ENCODE data around the gene ARID1B.

The ARID1B gene

DNA sequence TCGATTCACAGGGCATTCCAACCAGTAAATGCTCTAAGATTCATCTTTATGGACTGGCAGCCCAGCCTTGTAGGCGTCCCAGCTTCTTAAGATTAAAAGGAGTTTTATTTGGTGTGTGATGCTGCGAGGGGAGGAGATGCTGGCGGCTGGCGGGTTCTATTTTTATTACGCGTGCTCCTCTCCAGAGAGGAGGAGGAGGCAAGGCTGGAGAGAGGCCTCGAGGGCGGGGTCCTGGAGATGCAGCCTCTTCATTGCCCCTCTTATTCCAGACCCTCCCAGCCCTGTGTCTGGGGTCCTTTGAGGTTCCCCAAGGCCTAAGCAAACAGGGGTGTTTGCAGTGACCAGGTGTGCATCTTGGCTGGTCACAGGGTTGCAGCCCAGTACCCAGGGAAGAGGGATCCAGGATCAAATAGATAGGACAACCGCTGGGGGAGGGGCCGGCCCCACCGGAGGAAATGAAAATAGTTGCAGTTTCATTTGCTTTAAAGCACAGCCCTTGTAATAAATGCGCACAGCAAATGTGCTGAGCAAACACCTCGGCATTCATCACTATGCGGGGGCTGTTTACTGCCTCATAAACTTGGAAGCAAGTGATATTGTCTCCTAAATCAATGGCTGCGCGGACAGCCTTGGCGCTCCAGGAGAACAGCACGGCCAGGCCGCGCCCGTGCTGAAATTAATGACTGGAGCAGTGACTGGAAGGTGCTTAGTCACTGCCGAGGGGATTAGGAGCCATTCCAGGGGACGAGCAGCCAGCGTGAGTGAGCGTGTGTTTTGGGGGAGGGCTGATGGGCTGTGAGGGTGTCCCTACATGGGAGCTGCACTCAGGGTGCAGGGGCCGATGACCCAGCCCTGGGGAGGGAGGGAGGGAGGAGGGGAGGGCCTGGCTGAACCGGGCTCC is 463.1 kb downstream of the ARID1B start:
- TF ChIP-seq, protein P1, sequence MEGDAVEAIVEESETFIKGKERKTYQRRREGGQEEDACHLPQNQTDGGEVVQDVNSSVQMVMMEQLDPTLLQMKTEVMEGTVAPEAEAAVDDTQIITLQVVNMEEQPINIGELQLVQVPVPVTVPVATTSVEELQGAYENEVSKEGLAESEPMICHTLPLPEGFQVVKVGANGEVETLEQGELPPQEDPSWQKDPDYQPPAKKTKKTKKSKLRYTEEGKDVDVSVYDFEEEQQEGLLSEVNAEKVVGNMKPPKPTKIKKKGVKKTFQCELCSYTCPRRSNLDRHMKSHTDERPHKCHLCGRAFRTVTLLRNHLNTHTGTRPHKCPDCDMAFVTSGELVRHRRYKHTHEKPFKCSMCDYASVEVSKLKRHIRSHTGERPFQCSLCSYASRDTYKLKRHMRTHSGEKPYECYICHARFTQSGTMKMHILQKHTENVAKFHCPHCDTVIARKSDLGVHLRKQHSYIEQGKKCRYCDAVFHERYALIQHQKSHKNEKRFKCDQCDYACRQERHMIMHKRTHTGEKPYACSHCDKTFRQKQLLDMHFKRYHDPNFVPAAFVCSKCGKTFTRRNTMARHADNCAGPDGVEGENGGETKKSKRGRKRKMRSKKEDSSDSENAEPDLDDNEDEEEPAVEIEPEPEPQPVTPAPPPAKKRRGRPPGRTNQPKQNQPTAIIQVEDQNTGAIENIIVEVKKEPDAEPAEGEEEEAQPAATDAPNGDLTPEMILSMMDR (IDR thresholded peaks at IDR 0.05; ENCODE audit: borderline replicate concordance, control extremely low read depth, extremely low read depth, insufficient read depth, missing control alignments) = no peak
- in situ Hi-C loops (cut with MboI; ENCODE audit: low sequenced_read_pairs, unreplicated experiment) = no loop called here
- no peak for DNase-seq (ENCODE audit: low spot score)

DNA sequence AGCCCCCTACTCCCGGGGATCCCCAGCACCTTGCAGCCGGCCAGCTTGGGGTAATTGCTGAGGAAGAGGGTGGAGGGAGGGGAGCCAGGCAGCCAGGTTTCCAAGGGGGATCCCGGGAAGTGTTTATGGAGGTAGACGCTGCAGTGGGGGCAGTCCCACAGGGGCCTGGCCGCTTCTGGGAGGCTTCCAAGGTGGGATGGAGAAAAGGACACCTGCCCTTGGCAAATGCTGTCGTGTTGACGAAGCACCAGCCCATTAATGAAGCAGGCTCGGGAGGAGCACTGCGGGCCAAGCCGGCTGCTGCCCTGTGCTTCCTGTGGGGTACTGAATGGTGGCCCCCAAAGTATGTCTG is 463.8 kb downstream of the ARID1B start:
- no peak for DNase-seq (ENCODE audit: low spot score)
- TF ChIP-seq, protein P1 (IDR thresholded peaks at IDR 0.05; ENCODE audit: borderline replicate concordance, control extremely low read depth, extremely low read depth, insufficient read depth, missing control alignments) = no peak
- in situ Hi-C loops (cut with MboI; ENCODE audit: low sequenced_read_pairs, unreplicated experiment) = no loop called here

DNA sequence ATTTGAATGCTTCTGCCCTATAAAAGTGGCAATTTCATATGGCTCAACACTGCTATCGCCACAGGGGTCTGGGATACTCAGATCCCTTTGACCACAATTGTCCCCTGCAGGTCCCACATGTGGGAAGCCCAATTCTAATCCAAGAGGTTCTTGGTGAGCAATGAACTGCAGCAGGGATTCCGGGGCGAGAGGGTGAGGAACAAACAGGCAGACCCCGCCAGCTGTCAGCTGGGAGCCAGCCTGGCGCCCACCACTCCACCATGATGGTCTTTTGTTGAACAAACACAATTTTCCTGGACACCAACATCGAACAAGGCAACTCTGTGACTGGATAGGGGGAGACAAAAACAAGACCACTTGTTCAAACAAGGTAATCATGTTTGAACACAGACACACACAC is 465.6 kb downstream of the ARID1B start:
- in situ Hi-C loops (cut with MboI; ENCODE audit: low sequenced_read_pairs, unreplicated experiment) = no loop called here
- TF ChIP-seq, protein P1 (IDR thresholded peaks at IDR 0.05; ENCODE audit: borderline replicate concordance, control extremely low read depth, extremely low read depth, insufficient read depth, missing control alignments) = no peak
- no peak for DNase-seq (ENCODE audit: low spot score)

DNA sequence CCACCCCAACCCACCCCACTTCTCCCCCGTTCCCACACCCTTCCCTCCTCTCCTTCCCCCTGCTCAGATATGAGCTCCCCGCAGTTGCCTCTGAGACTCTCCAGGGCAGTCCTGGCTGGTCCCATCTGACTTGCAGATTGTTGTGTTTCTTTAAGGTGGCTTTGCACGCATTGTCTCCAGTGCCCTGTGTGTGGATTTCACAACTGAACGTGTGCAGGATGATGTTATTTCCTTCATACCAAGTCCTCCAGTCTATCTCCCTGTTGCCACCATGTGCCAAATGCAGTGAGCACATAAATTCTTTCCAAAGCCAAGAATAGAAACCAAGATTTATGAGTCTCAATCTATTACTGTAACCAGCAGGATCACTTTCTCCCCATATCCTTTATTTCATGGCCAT is 467.0 kb downstream of the ARID1B start:
- DNase-seq (ENCODE audit: low spot score) = no peak
- TF ChIP-seq, protein P1 (IDR thresholded peaks at IDR 0.05; ENCODE audit: borderline replicate concordance, control extremely low read depth, extremely low read depth, insufficient read depth, missing control alignments) = no peak
- in situ Hi-C loops (cut with MboI; ENCODE audit: low sequenced_read_pairs, unreplicated experiment) = no loop called here

DNA sequence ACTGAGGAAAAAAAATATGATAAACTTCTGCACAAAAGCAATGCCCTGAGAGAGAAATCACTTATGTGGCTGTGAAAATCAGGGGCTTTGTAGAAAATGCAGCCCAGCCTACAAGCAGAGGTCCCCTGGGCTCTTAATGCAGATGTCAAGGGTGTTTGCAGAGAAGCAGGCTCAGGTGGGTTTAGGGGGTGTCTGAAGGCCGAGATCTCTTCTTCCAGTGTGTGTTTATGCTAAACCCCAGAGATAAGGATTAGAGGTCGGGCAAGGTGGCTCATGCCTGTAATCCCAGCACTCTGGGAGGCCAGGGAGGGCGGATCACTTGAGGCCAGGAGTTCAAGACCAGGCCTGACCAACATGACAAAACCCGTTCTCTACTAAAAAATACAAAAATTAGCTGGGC is 467.6 kb downstream of the ARID1B start:
- TF ChIP-seq, protein P1 (IDR thresholded peaks at IDR 0.05; ENCODE audit: borderline replicate concordance, control extremely low read depth, extremely low read depth, insufficient read depth, missing control alignments) = no peak
- no peak for DNase-seq (ENCODE audit: low spot score)
- in situ Hi-C loops (cut with MboI; ENCODE audit: low sequenced_read_pairs, unreplicated experiment) = no loop called here

DNA sequence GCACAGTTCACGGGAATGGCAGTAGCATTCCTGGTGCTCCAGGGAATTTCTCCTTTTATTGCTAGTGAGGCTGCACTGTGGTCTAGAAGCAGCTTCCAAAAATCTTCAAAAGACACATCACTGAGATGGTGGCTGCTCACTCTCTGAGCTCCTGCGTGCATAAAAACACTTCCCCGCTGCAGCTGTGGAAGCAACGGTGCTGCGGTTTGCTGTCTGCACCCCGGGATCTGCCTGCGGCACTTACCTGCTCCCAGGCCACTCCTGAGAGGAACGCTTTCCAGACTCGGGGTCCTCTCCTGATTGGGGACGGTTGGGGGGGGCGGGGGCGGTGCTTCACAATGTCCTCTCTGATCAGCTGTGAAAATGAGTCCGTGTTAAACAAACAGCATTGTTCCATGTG is 468.3 kb downstream of the ARID1B start:
- TF ChIP-seq, protein P1 (IDR thresholded peaks at IDR 0.05; ENCODE audit: borderline replicate concordance, control extremely low read depth, extremely low read depth, insufficient read depth, missing control alignments) = no peak
- in situ Hi-C loops (cut with MboI; ENCODE audit: low sequenced_read_pairs, unreplicated experiment) = no loop called here
- no peak for DNase-seq (ENCODE audit: low spot score)
